Measurements from ENCODE around the gene PARS2.
A peak's percentile ranks its signal among the peaks of the same experiment; 100 is the strongest.

Gene PARS2

DNA sequence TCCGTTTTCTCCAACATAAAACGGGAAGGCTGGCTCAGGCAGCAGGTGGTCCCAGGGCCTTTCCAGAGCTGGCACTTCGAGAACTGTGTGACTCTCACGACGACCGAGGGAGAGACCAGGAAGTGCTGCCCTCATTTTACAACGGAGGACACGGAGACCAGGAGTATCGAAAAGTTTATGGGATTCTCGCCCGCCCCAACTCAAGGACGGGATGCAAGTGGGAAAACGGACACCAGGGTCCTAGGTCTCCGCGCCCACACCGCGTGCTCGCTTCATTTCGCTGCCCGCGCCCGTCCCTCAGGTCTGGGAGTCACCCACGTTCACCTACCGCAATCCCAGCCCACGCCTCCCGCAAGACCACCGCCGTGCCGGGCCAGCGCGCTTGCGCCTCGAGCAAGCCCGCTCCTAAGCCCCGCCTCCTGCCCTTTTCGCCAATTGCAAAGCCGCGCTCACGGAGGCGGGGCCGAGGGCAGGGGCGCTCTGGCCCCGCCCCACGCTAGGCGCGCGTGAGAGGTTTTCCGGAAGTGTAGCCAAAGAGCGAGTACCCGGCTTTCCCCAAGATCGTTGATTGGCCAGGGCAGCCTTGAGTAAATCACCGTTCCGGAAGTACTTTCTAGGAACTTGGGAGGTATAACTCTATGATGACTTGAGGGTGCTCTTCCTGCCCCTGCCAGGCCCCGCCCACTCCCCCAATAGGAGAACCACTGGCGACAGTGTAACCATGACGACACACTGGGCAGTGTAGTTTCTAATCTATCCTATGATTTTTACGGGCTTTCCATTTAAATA lies at the start of gene PARS2:
TSS of gene PARS2 (minus strand) at position 391 of the 789 bp plus-strand sequence. CDS start 5,362 bp downstream, outside the sequence.
- peak; percentile 93 for DNase-seq (ENCODE audit: low read depth)

GRCh38 chr1:54814126-54814498 lies 49.8 kb upstream of the PARS2 start:
- no peak for DNase-seq (ENCODE audit: low read depth)

GRCh38 chr1:54813485-54814125 lies 49.3 kb upstream of the PARS2 start:
- no peak for DNase-seq (ENCODE audit: low read depth)

DNA sequence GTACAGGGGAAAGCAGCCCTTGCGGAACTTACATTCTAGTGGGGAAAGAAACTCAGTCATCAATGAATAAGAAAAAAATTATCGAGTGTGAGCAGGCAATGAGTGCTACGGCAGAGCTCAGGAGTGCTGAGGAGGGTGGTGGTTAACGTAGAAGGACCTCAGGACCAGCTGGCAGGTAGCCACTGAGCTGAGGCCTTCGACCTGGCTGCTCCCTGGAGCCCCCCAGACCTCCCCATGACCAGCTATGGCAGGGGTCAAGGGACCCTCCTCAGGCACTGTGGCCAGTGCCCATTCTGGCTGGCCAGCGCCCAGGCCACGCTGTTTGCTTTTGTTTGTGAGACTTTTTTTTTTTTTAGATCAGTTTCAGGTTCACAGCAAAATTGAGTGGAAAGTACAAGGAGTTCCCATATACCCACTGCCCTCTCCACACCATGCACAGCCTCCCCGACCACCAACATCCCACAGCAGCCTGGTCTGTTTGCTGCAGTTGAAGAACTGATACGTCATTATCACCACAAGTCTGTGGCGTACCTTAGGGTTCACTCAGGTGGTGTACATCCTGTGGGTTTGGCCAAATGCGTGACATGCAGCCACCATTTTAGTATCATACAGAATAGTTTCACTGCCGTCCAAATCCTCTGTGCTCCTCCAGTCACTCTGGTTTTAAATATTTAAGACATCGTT lies 48.6 kb upstream of the PARS2 start:
- no peak for DNase-seq (ENCODE audit: low read depth)

GRCh38 chr1:54811739-54812655 lies 47.7 kb upstream of the PARS2 start:
- DNase-seq (ENCODE audit: low read depth): no peak

DNA sequence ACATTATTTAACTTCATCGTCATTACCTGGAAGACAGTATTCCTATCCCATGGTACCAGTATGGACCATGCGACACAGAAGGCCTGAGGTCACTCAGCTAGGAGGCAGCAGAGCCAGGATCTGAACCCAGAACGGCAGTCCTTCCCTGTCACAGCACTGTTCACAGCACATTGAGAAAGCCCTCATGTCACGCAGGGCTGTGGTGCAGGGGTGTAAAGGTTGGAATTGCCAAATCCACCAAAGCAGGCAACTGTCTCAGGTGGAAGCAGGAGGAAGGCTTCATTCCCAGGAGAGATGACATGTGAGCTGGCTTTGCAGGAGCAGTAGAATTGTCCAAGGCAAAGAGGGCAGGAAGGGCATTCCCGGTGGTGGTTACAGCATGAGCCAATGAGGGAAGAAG lies 46.7 kb upstream of the PARS2 start:
- no peak for DNase-seq (ENCODE audit: low read depth)

- DNase-seq (ENCODE audit: low read depth): peak; percentile 38
Measured at GRCh38 chr1:54810153-54810942, 46.0 kb upstream of the PARS2 start.

- no peak for DNase-seq (ENCODE audit: low read depth)
Measured at GRCh38 chr1:54809496-54810074, 45.3 kb upstream of the PARS2 start.

- no peak for DNase-seq (ENCODE audit: low read depth)
Measured at GRCh38 chr1:54808443-54809207, 44.3 kb upstream of the PARS2 start.

- no peak for DNase-seq (ENCODE audit: low read depth)
Measured at GRCh38 chr1:54807756-54808155, 43.4 kb upstream of the PARS2 start.

GRCh38 chr1:54806931-54807611 lies 42.7 kb upstream of the PARS2 start:
- DNase-seq (ENCODE audit: low read depth): peak; percentile 21

DNA sequence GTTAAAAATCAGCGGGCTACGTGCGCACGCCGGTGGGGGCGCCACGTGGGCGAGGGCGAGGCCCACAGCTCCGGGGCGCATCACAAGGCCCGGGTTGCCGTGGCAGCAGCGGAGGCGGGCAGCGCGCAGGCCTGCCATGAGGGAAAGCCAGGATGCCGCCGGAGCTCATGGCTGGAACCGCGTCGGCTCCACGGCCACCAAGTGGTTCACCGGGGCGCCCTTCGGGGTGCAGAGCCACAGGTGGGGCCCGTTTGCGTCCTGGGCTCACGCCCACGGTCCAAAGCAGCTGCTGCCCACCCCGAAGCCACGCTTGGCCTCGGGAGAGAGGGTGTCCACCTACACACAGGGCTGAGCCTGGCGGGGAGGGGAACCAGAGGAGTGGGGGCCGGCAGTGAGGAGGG lies 41.7 kb upstream of the PARS2 start:
- DNase-seq (ENCODE audit: low read depth): no peak

GRCh38 chr1:54805466-54805865 lies 41.1 kb upstream of the PARS2 start:
- DNase-seq (ENCODE audit: low read depth): no peak

GRCh38 chr1:54804471-54805132 lies 40.3 kb upstream of the PARS2 start:
- DNase-seq (ENCODE audit: low read depth): no peak

DNA sequence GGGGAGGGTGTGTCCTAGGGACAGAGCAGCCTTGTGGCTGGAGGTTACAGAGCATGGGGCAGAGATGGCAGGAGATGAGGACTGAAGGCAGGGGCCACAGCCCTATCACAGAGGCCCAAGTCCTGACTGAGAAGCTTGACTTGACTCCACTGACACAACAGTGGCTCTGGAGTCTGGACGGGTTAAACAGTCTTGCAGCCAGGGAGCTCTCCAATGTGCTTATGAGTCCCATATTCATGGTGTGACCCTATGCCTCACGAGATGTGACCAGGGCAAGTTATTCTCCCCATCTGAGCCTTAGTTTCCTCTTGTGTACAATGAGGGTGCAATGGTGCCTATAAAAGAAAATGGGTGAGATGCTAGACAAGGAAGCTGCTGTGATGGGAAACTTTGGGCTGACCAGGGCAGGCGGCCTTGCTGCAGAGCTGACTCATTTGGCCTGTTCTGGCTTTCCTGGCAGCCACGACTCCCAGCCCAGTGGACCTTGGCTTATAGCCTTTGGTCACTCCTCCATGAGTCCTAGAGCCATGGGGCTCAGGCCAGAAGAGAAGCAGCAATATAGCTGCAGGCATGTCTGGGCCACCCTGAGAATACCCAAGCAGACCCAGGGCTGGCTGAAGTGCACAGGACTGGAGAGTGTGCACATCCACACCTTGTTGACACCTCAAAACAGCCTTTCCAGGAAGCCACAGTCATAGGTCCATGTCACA lies 39.6 kb upstream of the PARS2 start:
- DNase-seq (ENCODE audit: low read depth): no peak

GRCh38 chr1:54800899-54801759 lies 36.8 kb upstream of the PARS2 start, which contains the start of gene TTC22:
TTC22 (minus strand) TSS chr1:54801323; CDS start chr1:54801163, 160 bp downstream.
- DNase-seq (ENCODE audit: low read depth): peak; percentile 54

Data from activated gamma-delta T cell treated with anti-CD3 and anti-CD28 coated beads, Interleukin-2, amount 50 U/mL, for 16 hours (primary cell).